Measurements from ENCODE around the gene CUX1.
"Not testable (repeated sequence)": the region's sequence is repeated elsewhere in the genome, so short reads cannot be mapped to it uniquely, and the experiment has no call there.

Gene CUX1

DNA sequence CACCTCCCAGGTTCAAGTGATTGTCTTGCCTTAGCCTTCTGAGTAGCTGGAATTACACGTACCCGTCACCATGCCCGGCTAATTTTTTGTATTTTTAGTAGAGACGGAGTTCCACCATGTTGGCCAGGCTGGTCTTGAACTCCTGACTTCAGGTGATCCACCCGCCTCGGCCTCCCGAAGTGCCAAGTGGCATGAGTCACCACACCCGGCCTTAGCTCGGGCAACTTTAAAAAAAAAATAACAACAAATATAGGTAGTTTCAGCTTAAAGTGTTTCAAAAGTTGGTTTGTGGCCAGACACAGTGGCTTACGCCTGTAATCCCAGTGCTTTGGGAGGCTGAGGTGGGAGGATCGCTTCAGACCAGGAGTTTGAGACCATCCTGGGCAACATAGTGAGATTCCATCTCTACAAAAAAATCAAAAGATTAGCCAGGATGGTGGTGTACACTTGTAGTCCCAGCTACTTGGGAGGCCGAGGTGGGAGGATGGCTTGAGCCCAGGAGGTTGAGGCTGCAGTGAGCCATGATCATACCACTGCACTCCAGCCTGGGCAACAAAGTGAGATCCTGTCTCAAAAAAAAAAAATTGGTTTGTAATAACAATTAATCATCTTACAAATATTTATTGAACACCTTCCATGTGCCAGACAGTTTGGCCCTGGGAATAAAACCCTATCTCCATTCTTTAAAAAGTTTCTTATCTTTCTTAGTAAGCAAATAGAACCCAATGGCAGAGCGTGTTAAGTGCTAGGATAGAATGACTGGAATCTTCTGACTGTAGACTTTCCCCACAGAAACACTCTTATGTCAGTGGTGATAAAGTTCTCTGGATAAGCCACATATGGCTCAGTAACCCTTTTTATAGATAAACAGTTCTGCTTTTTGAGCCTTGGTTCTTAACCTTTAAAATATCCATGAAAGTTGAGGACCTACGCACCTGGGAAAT is 104.4 kb downstream of the CUX1 start:
- not testable (repeated sequence) for DNase-seq

DNA sequence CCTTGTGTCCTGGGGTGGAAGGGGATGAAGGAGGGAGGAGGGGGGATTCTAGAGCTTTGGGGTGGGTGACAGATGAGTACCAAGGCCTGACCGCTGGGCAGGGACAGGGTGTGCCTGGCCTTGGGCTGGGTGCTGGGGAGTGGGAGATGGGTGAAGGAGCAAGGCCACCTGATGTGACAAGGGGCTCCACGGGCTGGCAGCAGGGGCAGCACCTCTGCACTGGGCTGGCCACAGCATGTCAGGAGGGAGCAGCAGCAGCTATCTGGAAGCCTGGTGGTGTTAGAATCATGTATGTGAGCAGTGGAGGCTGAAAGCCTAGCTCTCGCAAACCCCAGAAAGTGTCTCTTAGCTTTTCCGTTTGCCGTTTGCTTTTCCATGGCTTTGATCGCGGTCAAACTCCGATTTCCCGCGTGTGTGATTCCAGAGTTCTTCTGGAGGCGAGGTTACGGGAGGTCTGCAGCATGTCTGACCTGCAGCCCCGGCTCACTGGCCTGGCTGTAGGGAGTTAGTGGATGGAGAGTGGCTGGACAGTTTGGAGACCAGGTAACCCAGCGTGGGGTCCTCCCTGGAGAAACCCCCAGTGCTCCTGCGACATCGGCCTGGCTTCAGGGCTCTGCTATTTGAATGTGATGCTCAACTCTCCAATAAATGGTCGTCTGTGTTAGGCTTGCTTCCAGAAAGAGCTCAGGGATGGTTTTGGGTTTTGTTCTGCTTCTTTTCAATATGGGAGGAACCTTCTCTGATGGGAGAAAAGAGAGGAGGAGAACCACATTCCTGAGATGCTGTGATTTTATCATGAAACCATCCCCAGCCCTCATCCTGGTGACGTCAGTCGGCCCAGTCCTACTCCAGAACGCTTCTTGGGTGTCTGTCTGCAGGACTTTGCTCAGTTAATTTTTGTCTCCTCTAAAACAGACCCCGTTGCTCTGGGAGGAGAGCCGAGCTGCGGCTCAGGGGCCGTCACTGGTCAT is 105.5 kb downstream of the CUX1 start:
- DNase-seq = no peak

DNA sequence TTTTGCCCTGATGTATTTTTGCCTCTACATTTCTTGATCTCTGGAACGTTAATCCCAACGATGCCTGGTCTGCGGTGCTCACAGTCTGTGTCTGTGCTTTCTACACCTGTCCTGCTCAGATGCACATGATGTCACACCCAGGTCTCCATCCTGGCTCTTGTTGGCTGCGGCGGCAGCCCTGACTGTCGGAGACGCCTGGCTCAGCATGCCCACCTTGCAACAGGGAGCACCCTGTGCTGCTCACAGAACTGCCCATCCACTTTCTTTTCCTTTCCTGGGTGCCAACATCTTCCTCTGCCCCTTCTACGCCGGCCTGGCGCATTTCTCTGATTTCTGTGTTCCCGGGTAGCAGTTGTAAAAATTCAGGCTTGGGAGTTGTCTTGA is 106.2 kb downstream of the CUX1 start:
- no peak for DNase-seq

DNA sequence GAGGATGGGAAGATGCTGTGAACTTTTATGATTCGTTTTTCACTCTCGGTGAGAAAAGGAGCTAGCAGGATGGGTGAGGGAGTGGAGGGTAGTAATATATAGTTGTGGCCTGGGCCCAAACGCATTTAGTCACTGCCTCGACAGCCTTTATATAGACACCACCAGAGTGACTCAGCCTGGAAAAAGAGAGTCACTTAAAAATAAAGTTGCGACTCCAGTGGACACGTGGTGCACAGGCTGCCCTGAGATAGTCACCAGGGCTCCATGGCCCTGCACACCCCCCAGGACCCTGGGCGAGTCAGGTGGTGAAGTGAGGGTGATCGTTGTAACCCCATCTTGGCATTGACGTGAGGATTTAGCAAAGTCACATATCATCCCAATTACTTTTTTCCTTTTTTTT is 106.7 kb downstream of the CUX1 start:
- no peak for DNase-seq

DNA sequence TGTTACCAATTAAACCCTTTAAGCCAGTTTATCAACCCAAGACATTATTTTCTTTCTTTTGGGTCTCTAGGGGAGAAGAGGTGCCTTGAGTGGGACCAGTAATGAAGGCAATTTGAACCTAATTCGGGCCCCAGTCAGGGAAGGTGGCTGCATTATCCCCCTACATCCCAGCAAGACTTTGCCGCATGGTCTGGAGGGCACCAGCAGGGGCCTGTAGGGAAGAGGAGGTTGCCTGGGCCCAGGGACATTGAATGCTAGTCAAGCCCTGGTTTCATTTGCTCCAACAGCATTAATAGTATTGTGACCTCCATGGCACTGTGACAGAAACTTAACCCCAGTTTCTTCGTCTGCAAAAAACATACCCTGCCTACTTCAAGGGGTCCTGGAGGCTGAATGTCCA is 108.8 kb downstream of the CUX1 start:
- no peak for DNase-seq

DNA sequence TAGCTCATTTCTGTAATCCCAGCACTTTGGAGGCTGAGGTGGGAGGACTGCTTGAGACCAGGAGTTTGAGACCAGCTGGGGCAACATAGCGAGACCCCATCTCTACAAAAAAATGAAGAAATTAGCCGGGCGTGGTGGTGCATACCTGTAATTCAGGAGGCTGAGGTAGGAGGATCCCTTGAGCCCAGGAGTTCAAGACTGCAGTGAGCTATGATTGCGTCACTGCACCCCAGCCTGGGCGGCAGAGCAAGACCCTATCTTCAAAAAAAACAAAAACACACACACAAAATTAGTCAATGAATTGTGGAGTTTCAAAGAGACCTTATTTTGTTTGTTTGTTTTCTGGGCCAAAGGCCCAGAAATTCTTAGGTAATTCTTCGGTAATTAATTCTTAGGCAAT is 110.0 kb downstream of the CUX1 start:
- DNase-seq = no peak

DNA sequence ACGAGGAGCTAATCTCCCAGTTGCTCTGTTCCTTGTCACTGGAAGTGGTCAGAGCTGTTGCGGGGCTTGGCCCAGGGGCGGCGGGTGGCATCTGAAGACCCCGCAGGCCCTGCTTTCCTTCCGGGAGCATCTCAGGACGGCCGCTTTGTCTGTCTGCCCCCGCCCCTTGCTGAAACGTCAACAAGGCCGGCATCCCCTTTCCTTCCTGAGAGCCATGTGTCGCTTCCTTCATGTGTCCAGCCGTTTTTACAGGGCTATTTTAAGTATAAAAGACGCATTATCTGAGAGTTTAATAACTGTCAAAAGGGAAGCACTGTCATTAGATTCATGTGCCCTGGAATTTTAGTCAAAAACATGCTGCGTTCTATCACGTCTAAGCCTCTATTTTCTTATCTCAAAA is 110.4 kb downstream of the CUX1 start:
- no peak for DNase-seq

DNA sequence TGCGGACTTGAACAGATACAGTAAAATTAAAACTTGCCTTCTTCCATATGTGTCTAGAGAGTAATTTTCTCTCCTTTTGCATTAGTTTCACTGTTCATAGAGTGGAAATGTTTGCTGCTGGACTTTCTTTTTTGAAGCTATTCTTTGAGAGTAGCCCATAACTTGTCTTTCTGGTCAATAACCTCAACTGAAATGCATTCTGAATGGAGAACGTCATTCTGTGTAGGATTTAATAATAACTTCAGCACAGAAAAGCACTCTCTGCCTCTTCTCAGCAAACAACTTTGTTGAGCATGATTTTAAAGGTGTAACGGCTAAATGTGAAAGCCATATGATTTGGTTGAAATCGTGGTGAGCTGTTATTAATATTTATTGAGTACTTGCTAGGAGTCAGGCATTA is 111.8 kb downstream of the CUX1 start:
- no peak for DNase-seq

DNA sequence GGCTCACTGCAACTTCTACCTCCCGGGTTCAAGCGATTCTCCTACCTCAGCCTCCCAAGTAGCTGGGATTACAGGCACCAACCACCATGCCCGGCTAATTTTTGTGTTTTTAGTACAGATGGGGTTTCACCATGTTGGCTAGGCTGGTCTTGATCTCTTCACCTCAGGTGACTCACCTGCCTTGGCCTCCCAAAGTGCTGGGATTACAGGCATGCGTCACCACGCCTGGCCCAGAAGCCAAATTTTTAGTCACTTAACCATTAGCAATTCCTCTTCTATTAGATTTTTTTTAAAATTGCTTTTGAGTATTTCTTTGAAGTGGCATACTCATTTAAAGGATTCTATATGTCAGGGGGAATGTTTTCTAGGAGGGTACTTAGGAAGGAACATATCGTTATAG is 112.5 kb downstream of the CUX1 start:
- not testable (repeated sequence) for DNase-seq

DNA sequence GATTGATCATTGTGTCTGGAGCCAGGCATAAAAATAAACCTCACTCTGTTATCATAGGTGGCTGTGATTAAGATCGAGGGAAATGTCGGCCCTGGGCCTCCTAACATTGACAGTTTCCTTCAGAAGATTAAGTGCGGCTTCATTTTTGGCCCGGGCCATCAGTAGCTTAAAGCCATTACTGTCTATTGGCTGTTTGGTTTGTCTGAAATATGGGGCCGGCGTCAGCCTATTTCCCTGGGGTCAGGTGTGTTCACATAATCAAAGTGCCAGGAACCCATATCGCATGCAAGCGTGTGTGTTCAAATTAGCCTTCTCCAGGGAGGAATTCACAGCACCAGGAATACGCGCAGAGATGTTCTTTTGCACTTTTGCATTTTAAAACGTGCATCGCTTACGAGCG is 114.7 kb downstream of the CUX1 start:
- no peak for DNase-seq

DNA sequence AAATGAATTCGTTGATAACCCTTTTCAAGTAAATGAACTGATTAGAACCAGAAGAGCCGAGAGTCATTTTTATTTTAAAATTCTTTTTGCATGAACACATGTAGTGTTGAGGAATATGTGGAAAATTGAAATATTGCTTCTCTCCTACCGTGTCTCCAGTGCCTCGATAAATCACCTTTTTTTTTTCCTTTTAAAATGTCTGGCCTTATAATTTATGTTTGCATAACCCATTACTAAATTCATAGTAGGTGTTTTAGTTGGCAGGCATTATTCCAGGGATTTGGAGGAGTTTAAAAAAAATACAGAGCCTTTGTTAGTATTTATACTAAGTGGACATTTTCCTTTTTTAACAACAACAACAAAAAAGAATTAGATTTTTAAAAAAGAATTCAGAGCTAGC is 115.6 kb downstream of the CUX1 start:
- no peak for DNase-seq

DNA sequence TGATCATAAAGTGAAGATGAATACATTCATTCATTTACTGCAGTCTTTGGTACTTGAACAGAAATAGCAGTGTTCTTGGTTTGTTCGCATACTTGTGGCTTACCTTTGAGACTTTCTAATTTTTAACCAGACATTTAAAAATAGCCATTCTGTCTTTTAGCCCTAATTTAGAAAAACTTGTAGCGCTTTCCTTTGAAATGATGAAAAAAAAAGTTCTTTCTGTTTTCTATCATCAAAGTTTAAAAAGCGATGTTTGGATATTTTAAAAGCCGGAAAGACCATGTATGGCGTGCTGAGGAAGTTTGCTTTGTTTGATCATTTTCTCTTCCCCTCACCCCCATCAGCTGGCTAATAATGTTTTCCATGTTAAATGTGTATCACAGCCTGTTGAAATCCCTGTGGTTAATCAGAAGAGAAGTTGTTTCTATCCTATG is 116.3 kb downstream of the CUX1 start:
- DNase-seq = no peak

DNA sequence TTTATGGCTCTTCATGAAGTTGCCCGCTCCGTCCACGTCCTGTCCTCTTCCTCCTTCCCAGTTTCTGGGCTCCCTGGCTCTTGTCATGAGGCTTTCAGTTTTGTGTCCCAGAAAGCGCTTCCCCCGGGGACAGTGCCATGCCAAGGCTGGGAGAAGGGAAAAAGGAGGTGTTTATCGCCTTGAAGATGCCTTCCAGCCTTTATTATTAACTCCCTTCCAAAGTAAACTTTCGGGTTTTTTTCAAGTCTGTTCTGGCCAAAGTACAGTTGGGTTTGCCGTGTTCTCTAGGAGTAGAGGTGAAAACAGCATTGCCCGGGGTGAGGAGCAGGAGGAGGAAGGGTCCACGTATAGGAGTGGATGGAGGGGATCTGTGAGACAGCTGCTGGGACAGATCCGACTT is 117.2 kb downstream of the CUX1 start:
- no peak for DNase-seq

DNA sequence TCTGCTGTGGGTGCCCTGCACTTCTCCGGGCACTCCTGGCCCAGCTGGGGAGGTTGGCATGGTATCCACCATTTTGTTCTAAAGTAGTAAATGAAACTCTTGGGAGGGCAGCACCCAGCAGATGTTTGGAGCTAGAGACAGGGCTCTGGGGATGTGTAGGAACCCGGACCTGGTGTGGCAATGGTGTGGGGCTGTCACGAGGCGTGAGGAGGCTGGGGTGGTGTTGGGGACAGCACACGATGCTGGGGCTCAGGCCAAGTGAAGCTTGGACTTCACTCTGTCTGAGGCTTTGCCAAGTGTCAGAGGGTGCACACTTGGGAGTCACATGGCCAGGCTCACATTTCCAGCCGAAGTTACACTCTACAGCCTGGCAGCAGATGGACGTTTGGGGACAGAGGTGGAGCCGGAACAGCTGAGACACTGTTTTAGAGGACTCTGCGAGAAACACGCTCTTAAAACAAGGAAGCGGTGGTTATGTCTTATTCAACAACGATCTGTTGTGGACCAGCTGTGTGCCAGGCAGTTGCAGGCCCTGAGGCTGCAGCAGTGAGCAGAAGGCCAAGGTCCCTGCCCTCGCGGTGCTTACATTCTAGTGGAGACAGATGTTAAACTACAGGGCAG is 118.2 kb downstream of the CUX1 start:
- no peak for DNase-seq

DNA sequence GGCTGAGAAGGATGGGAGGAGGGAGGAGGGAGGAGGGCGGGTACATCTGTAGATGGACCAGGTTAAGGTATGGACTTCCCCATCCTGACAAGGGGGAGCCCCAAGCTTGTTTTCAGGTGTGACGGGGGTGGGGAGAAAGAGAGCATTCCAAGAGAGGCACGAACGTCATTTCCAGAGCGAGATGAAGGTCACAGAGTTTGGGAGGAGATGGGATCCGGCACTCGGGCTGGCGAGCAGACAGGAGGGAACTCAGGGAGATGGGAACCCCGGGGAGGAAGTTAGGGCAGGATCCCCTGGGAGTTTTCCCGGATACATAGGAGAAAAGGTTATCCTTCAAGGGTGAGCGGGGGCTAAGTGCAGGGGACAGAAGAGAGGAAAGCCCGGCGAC is 118.8 kb downstream of the CUX1 start:
- DNase-seq = no peak

DNA sequence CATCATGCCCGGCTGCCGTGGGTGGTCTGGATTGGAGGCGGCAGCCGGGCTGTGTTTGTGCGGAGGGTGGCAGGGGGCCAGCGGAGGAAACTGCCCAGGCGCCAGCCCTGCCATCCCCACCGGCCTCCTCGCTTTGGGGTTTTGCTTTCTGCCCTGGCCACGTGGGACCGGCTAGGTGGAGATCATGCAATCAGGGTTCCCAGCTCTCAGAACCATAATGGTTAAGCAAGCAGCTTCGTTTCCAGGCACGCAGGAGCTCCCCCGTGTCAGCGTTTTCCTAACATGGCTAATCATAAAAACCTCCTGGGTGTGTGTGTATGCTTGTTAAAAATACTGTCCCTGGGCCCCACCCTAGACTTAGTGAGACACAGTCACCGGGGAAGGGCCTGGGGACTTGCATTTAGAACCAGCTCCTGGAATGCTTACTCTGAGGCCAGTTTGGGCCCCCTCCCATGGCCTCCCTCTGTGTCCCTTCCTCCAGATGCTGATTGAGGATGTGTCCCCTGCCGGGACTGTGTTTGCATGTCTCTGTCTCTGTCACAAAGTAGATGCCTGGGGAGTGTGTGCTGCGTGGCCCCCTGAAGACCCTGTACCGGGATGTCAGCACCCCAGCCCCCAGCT is 119.3 kb downstream of the CUX1 start:
- no peak for DNase-seq

DNA sequence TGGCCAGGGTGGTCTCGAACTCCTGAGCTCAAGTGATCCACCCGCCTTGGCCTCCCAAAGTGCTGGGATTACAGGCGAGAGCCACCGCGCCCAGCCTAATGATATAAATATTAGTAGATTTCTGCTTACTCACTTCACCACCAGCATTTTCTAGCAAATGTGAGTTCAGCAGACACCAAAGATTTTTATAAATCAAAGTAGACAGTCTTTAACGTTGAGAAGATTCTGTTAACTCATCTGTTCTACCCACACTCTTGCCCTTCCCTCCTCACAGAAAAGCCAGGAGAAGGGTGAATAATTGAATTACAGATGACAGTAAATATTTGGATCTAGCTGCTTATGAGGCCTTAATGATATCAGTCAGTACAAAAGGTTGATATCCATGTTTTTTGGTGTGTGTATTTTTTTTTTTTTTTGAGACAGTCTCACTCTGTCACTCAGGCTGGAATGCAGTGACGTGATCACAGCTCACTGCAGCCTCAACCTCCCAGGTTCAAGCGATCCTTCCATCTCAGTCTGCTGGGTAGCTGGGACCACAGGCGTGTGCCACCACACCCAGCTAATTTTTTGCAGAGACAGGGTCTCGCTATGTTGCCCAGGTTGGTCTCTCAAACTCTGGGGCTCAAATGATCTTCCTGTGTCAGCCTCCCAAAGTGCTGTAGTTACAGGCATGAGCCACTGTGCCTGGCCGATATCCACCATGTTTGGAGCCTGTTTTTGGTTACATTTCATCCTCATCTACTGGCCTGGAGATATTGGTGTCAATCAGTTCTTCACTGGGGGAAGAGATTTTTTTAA is 120.5 kb downstream of the CUX1 start:
- no peak for DNase-seq

DNA sequence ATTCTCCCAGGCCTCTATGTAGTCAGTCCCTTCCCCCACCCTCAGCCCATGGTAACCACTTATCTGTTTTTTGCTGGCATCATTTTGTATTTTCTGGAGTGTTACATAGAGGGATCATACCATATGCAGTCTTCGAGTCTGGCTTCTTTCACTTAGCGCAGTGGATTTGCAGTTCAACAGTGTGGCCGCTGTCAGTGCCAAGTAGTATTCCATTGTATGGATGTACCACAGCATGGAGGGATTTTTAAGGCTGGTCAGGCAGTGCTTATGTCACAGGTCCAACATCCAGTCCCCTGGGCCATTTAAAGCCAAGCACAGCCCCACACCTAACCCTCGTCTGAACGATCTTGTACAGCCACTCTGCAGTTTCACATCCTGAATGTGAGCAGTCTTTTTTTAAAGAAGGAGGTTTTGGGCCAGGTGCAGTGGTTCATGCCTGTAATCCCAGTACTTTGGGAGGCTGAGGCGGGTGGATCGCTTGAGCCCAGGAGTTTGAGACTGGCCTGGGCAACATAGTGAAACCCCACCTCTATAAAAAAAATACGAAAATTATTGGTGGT is 121.8 kb downstream of the CUX1 start:
- no peak for DNase-seq

DNA sequence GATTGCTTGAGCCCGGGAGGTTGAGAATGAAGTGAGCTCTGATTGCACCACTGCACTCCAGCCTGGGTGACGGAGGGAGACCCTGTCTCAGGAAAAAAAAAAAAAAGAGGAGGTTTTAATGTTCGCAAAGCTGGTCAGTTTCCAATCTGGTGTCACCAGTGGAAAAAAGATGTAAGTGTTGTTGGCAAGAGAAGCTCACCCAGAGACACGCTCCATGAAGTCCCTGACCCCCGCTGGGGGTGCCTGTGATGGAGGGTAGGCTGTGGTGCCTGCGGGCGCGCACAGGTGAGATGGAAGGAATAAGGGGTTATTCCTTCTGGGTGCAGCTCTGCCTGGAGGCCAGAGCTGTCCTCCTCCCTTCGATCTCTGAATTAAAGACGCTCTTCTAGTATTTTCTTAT is 122.7 kb downstream of the CUX1 start:
- DNase-seq = no peak

DNA sequence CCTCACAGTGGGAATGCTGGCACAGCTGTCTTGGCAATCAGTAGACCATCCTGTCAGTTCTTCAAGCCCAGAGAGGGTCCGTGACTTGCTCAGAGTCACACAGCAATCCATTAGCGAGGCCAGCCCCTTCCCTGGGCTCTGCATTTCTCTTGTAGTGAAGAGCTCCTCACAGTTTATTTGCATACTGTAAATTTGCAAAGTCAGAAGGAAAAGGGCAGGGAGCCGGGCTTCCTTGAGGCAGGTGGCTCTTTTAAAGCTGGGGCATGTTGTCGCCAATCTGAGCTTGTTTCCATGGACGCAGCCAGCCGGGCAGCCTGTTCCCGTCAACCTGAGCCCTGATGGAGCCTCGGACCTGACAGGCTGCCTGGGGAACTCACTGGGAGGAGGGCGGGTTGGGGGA is 123.4 kb downstream of the CUX1 start:
- DNase-seq = no peak

DNA sequence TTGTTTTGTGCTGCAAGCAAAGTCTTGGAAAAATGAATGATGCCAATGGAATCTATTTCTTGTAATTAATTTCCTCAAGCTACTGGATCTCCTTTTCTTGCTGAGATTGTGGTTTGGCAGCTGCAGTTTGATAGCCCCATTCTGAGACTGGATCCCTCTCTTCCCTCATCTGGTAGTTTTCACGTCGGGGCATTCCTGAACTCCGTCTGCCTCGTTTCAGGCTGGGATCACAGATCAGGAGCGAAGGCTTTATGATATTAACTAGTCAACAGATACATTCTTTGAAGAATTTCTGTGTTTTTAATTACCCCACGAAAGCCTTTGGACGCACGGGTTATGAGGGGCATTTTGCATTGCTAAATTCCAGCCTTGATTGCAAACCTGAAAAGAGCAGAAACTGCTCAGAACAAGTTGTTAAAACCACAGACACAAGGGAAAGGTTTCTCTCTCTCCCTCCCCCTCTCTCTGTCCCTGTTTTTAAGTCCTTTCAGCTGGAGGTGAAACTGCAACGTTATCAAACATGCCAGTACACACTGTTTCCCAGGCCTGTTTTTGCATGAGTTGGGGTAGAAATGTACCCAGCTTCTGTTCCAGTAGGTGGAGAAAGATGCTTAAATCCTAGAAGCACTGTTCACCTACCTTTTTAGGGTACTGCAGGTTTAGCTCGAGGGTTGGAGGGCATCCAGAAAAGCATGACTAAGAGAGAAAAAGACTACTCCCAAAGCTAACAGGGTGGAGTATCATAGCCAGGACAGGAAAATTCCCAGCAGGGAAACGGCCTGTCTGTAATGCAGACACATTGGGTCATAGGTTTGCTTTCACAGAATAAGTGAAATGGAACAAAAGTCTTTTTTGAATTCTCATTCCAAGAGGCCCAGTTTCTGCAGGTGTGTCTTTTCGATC is 124.3 kb downstream of the CUX1 start:
- no peak for DNase-seq
